ENCODE data around the gene BNC2.
"Not testable (repeated sequence)": the region's sequence is repeated elsewhere in the genome, so short reads cannot be mapped to it uniquely, and the experiment has no call there.

BNC2 gene

DNA sequence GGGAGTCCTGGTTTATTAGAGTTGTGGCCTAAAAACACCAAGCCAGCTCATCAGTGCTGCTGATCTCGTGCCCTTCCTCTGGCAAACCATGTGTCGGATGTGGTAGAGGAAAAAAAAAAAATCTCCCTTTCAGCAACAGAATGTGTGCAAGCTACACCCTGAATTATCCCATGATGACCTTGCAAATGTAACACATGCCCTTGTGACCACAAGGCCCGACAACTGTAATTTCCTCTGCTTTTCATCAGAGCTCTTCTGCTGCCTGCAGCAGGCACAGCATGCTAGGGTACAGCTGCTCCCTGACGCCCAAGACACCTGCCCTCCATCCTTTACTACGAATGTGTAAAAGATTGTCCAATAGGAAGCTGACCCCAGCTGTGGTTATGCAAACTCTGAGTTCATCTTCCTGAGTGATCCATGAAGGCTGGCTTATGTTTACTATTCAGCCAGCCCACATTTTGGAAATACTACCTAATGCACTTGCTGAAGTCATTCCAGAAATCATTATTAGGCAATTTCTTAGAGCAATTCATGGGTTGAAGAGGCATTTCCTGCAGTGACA is 14.6 kb upstream of the BNC2 start:
- Histone ChIP-seq H3K9me3 (ENCODE audit: control insufficient read depth, low read length) (peaks cover 11% of the 10 kb centered on the region), H3K36me3 (ENCODE audit: control insufficient read depth, insufficient read depth, low read length) (no peaks in the 10 kb centered on the region), H3K27ac (ENCODE audit: low read depth, low read length, severe bottlenecking) (no peak overlapping the region), H3K4me1 (ENCODE audit: control insufficient read depth, insufficient read depth, low read length, poor library complexity, severe bottlenecking) (no peaks in the 10 kb centered on the region), H3K4me3 (ENCODE audit: extremely low read depth, insufficient read depth, low read length, poor library complexity, severe bottlenecking) (no peak overlapping the region)
- 83 to 84% methylated on average over 3 to 5 of the region's 5 CpGs for WGBS, 2 experiments (ENCODE audit: insufficient coverage in 2 of 2)

GRCh38 chr9:16884373-16884772 is 13.9 kb upstream of the BNC2 start:
- Histone ChIP-seq H3K4me1 (ENCODE audit: control insufficient read depth, insufficient read depth, low read length, poor library complexity, severe bottlenecking) (no peaks in the 10 kb centered on the region), H3K36me3 (ENCODE audit: control insufficient read depth, insufficient read depth, low read length) (no peaks in the 10 kb centered on the region), H3K9me3 (ENCODE audit: control insufficient read depth, low read length) (peaks cover 11% of the 10 kb centered on the region), H3K27ac (ENCODE audit: low read depth, low read length, severe bottlenecking) (no peak overlapping the region), H3K4me3 (ENCODE audit: extremely low read depth, insufficient read depth, low read length, poor library complexity, severe bottlenecking) (no peak overlapping the region)
- WGBS, 2 experiments (ENCODE audit: insufficient coverage in 2 of 2) = 70 to 88% methylated on average over 2 to 3 of the region's 3 CpGs

DNA sequence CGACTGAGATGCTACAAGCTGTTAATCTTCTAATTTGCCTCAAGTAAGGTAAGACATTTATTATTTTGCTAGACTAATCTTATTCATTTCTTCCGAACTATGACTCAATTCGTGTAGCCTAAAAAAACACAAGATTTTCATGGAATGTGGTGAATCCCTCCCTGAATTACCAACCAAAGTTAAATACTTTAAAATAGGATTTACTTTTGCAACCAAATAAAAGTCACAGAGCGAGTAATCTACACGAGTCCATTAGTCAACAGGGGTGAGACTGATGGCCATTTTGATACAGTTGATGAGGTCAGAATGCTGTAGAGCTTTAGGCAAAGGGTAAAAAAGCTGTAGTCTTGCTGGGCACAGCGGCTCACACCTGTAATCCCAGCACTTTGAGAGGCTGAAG is 13.1 kb upstream of the BNC2 start:
- Histone ChIP-seq H3K4me3 (ENCODE audit: extremely low read depth, insufficient read depth, low read length, poor library complexity, severe bottlenecking) (no peak overlapping the region), H3K27ac (ENCODE audit: low read depth, low read length, severe bottlenecking) (no peak overlapping the region), H3K4me1 (ENCODE audit: control insufficient read depth, insufficient read depth, low read length, poor library complexity, severe bottlenecking) (no peaks in the 10 kb centered on the region), H3K9me3 (ENCODE audit: control insufficient read depth, low read length) (peaks cover 11% of the 10 kb centered on the region), H3K36me3 (ENCODE audit: control insufficient read depth, insufficient read depth, low read length) (no peaks in the 10 kb centered on the region)
- 82 to 100% methylated on average over 1 to 2 of the region's 6 CpGs for WGBS, 2 experiments (ENCODE audit: insufficient coverage in 2 of 2)

DNA sequence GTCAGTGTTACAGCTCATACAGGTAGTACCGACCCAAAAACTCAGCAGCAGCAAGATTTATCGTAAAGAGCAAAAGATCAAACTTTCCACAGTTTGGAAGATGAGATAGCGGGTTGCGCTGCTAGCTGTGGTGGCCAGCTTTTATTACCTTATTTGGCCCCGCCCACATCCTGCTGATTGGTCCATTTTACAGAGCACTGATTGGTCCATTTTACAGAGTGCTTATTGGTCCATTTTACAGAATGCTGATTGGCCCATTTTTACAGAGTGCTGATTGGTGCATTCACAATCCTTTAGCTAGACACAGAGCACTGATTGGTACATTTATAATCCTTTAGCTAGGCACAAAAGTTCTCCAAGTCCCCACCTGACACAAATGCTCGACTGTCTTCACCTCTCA is 12.0 kb upstream of the BNC2 start:
- H3K27ac ChIP-seq (ENCODE audit: low read depth, low read length, severe bottlenecking); H3K4me3 ChIP-seq (ENCODE audit: extremely low read depth, insufficient read depth, low read length, poor library complexity, severe bottlenecking); H3K36me3 ChIP-seq (ENCODE audit: control insufficient read depth, insufficient read depth, low read length); H3K4me1 ChIP-seq (ENCODE audit: control insufficient read depth, insufficient read depth, low read length, poor library complexity, severe bottlenecking): not testable (repeated sequence)
- H3K9me3 ChIP-seq (ENCODE audit: control insufficient read depth, low read length) = peaks cover 11% of the 10 kb centered on the region
- WGBS, 2 experiments (ENCODE audit: insufficient coverage in 2 of 2) = 95% methylated on average over 5 to 6 of the region's 6 CpGs

DNA sequence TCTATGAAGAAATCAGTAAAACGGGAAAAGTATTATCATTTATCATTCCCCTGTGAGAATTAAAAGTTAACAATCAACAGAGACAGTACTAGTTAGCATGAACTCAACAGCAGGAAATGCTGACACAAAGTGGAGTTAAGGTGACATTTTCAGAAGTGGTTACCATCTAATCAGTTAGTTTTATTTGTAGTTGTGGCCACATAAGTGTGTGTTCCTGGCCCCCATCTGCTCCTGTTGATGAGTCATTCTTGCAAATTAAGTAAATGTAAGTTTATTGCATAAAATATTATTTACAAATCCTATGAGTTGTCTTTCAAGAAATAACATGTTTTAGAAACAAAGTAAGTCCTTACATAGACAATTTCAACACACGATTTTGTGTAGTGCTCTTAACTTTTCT is 8.9 kb upstream of the BNC2 start:
- Histone ChIP-seq H3K9me3 (ENCODE audit: control insufficient read depth, low read length) (peaks cover 11% of the 10 kb centered on the region), H3K4me1 (ENCODE audit: control insufficient read depth, insufficient read depth, low read length, poor library complexity, severe bottlenecking) (no peaks in the 10 kb centered on the region), H3K27ac (ENCODE audit: low read depth, low read length, severe bottlenecking) (no peak overlapping the region), H3K4me3 (ENCODE audit: extremely low read depth, insufficient read depth, low read length, poor library complexity, severe bottlenecking) (no peak overlapping the region), H3K36me3 (ENCODE audit: control insufficient read depth, insufficient read depth, low read length) (no peaks in the 10 kb centered on the region)
- WGBS, 2 experiments (ENCODE audit: insufficient coverage in 2 of 2) = 100% methylated on average over 1 of the region's 2 CpGs; no CpG with 5 or more reads in 1 of the 2 experiments

GRCh38 chr9:16877256-16877655 is 6.8 kb upstream of the BNC2 start:
- peaks cover 6% of the 10 kb centered on the region for H3K9me3 ChIP-seq (ENCODE audit: control insufficient read depth, low read length)
- peaks cover 5% of the 10 kb centered on the region for H3K4me1 ChIP-seq (ENCODE audit: control insufficient read depth, insufficient read depth, low read length, poor library complexity, severe bottlenecking)
- WGBS, 2 experiments (ENCODE audit: insufficient coverage in 2 of 2) = 87% methylated on average over 8 to 11 of the region's 19 CpGs
- H3K27ac ChIP-seq (ENCODE audit: low read depth, low read length, severe bottlenecking) = no peak overlapping the region
- no peaks in the 10 kb centered on the region for H3K36me3 ChIP-seq (ENCODE audit: control insufficient read depth, insufficient read depth, low read length)
- no peak overlapping the region for H3K4me3 ChIP-seq (ENCODE audit: extremely low read depth, insufficient read depth, low read length, poor library complexity, severe bottlenecking)

DNA sequence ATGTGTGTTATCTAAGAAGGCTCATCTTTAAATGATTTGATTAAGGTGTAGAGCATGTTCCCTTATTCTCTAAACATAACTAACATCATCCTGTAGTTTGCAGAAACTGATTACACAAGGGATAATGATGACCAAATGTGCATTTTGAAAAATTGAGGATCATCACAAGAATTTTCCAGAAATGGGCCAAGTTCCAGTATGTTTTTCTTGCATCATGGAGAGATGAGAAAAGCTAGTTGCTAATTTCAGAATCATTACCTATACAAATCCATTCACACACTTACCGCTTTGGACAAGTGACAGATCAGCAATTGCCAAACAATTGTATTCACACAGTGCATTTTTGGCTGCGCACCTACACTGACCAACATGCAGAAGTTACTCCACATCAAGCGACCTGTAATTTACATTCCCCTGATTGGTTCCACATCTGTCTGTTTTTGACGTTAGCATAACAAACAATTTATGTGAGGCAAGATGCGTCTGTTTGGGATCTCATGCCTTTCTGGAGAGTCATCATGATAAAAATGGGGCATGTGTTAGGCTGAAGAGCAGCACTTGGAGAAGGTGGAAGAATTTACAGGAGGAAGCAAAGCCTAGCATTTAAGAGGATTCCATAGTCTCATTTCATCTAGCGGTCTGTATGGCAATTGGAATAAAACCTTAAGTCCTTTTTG is 2.8 kb upstream of the BNC2 start:
- Histone ChIP-seq H3K9me3 (ENCODE audit: control insufficient read depth, low read length) (no peaks in the 10 kb centered on the region), H3K27ac (ENCODE audit: low read depth, low read length, severe bottlenecking) (no peak overlapping the region), H3K36me3 (ENCODE audit: control insufficient read depth, insufficient read depth, low read length) (no peaks in the 10 kb centered on the region), H3K4me3 (ENCODE audit: extremely low read depth, insufficient read depth, low read length, poor library complexity, severe bottlenecking) (no peak overlapping the region), H3K4me1 (ENCODE audit: control insufficient read depth, insufficient read depth, low read length, poor library complexity, severe bottlenecking) (peaks cover 20% of the 10 kb centered on the region)
- 71 to 74% methylated on average over 5 of the region's 6 CpGs for WGBS, 2 experiments (ENCODE audit: insufficient coverage in 2 of 2)

- Histone ChIP-seq H3K4me1 (ENCODE audit: control insufficient read depth, insufficient read depth, low read length, poor library complexity, severe bottlenecking) (peaks cover 33% of the 10 kb centered on the region), H3K9me3 (ENCODE audit: control insufficient read depth, low read length) (no peaks in the 10 kb centered on the region), H3K36me3 (ENCODE audit: control insufficient read depth, insufficient read depth, low read length) (no peaks in the 10 kb centered on the region), H3K27ac (ENCODE audit: low read depth, low read length, severe bottlenecking) (peak overlapping the region; percentile 41), H3K4me3 (ENCODE audit: extremely low read depth, insufficient read depth, low read length, poor library complexity, severe bottlenecking) (peak overlapping the region; percentile 74)
- 0% methylated on average over 18 to 24 of the region's 63 CpGs for WGBS, 2 experiments (ENCODE audit: insufficient coverage in 2 of 2)
Measured at GRCh38 chr9:16871336-16872151, 1.1 kb upstream of the BNC2 start.

DNA sequence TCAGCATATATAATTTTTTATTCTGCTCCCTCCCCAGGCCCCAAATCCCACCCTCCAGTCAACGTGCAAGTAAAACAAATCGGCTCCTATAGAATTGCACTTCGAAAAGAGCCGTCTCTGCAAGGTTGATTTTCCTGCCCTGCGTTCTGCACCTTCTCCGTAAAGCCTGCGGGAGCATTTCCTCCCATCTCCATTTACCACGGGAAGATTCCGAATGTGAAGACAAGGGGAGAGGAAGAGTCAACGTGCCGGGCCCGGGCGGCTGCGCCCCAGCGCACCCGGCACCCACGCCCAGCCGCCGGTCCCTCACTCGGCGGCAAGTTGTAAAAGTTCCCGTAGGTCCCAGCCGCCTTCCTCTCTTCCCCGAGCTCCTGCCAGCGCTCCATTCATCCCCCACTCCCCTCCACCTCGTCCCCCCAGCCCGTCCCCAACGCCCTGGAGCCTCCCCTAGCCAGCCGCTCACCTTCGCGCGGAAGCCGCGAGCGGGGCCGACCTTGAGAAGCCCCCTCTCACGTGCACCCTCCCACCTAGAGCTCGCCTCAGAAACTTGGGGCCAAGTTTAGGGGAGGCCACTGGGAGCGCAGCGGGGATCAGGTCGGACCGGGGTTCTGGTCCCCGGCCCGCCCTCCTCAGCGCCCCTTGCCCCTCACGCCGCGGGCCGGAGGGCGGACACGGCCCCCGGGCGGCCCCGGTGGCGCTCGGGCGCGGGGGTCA is 431 bp downstream of the BNC2 start:
- Histone ChIP-seq H3K4me1 (ENCODE audit: control insufficient read depth, insufficient read depth, low read length, poor library complexity, severe bottlenecking) (peaks cover 38% of the 10 kb centered on the region), H3K9me3 (ENCODE audit: control insufficient read depth, low read length) (no peaks in the 10 kb centered on the region), H3K36me3 (ENCODE audit: control insufficient read depth, insufficient read depth, low read length) (no peaks in the 10 kb centered on the region), H3K27ac (ENCODE audit: low read depth, low read length, severe bottlenecking) (peak overlapping the region; percentile 39), H3K4me3 (ENCODE audit: extremely low read depth, insufficient read depth, low read length, poor library complexity, severe bottlenecking) (peak overlapping the region; percentile 74)
- 0% methylated on average over 26 to 33 of the region's 58 CpGs for WGBS, 2 experiments (ENCODE audit: insufficient coverage in 2 of 2)

- H3K4me1 ChIP-seq (ENCODE audit: control insufficient read depth, insufficient read depth, low read length, poor library complexity, severe bottlenecking) = peaks cover 44% of the 10 kb centered on the region
- peak overlapping the region; percentile 74 for H3K4me3 ChIP-seq (ENCODE audit: extremely low read depth, insufficient read depth, low read length, poor library complexity, severe bottlenecking)
- 2 to 3% methylated on average over 9 to 10 of the region's 21 CpGs for WGBS, 2 experiments (ENCODE audit: insufficient coverage in 2 of 2)
- H3K36me3 ChIP-seq (ENCODE audit: control insufficient read depth, insufficient read depth, low read length) = no peaks in the 10 kb centered on the region
- no peaks in the 10 kb centered on the region for H3K9me3 ChIP-seq (ENCODE audit: control insufficient read depth, low read length)
- peak overlapping the region; percentile 39 for H3K27ac ChIP-seq (ENCODE audit: low read depth, low read length, severe bottlenecking)
Measured at GRCh38 chr9:16869131-16869881, 1.2 kb downstream of the BNC2 start.

Data from mesodermal cell (in vitro differentiated cells).